CD4-positive, alpha-beta T cell treated with Interleukin-15 for 4 hours (primary cell): ENCODE measurements around the gene DEPDC1B.
"Not testable (repeated sequence)": the region's sequence is repeated elsewhere in the genome, so short reads cannot be mapped to it uniquely, and the experiment has no call there.

Experiments used
- DNase-seq: peaks from one replicate; pipeline ENCODE4 v3.0.0-alpha.2; 2020; ENCODE audit warnings: low spot score

The DEPDC1B gene

GRCh38 chr5:60648175-60648574 lies 51.8 kb downstream of the DEPDC1B start:
- no peak for DNase-seq

DNA sequence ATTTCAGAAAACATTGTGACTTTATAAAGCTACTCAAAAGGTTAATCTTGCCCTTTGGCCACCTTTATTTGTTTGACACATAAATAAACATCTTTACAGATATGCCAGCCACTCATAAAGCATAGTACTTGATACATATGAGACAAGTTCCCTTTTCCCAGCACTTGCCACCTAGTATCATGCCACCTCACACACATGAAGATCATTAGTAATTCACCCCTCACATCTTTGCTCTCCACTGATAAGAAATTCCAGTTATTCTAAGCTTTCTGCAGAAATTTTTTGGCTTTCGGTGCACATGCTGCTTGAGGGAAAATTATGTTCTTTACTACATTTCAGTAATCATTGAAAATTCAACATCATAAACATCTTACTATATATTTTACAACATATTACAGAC lies 59.1 kb downstream of the DEPDC1B start:
- no peak for DNase-seq

GRCh38 chr5:60639544-60639943 lies 60.4 kb downstream of the DEPDC1B start:
- DNase-seq = no peak

GRCh38 chr5:60638300-60638699 lies 61.7 kb downstream of the DEPDC1B start:
- no peak for DNase-seq

DNA sequence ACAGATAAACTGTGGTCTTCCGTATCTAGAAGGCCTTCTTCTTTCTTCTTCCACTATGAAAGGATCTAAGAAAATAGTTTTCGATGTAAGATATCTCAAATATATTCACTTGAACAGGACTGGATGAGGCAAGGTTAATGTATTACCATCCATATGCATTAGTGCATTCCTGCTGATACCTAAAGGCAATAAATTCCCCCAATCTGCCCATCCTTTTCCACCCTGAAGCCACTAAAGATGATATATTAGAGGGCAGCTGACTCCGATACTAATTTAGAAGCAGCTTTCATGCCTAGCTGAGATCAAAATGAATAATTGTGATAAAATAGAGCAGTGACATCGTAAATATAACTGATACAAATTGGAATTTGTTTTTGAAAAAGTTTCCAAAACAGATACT lies 63.3 kb downstream of the DEPDC1B start:
- DNase-seq = no peak

DNA sequence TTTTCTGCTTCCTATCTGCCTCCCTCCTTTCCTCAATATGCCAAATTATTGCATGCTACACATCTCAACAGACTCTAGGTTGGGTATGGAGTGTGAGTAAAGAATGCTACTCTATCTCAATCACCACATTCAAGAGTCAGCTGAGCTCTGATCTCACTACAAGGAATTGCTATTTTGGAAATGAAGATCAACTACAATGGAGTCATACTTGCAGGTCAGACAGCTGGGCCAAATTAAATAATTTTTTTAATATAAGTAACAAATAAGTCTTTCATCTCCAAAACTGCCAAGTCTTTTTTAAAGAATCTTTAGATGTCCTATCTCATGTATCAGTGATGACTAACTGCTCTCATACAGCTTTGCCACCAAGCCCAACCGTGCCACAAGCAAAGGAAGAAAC lies 64.0 kb downstream of the DEPDC1B start:
- no peak for DNase-seq

DNA sequence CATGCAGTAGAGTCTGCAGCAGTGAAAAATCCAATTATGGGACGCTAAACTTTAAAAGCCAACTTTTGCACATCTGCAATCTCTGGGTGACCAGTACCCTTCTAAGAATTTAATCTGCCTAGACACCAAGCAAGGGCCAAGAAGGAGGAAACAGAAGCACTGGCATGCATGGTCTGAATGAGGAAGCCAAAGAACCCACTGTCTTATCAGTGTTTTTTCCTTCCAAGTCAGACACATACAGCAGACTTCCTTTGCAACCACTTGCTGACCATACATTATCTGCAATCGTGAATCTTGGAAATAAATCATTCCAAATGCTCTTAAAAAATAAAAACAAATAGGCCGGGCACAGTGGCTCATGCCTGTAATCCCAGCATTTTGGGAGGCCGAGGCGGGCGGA lies 65.9 kb downstream of the DEPDC1B start:
- DNase-seq = no peak

DNA sequence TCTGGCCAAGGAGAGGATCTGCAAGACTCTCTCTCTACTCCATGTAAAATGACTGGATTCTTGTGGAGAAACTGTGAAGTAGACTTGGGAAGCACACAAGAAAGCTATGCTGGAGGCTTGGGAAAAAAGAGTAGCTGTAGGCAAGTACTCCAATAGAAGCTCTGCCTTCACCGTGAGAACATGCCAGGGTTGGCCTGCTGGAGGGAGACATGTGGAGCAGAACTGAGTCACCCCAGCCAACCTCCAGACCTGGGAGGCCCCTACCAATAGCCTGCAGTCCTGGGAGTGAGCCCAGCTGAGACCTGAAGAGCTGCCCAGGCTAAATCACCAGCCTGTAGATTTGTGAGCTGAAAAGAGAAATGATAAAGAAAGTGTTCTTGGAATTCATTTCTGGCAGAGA lies 66.6 kb downstream of the DEPDC1B start:
- DNase-seq = no peak

DNA sequence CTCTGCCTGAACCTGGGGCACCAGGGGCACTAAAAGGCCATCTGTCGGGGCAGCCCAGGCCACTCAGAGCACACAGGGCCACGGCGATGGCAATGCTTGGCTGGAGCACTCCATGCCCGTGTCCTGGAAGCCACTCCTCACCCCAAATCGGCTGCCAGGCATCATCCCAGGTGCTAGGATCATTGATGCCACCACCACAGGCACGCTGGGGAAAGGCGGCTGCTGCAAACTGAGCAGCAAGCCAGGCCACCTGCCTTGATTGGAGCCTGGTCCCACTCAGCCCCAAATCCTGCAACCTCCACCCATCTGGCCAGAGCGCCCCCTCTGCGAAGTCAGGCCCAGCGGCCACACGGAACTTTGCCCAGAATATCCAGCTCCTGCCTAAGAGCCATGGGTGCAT lies 67.8 kb downstream of the DEPDC1B start:
- no peak for DNase-seq

DNA sequence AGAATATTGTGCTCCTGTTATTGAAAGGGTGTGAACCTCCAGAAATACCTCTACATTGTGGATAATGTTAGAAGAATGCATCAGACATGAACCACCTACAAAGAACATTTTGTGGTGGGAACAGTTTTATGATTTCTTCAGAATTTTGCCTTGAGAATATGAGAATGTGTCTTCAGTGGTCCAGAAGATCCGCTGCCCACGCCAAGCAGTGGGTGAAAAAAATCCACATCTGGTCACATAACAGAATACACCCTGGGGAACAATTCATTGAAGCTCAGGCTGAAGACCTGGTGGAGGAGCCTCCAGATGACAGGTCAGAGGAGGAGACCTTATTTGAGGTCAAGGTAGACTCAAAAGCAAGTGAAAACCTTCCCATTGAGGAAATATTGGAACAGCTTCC lies 69.1 kb downstream of the DEPDC1B start:
- DNase-seq = no peak

- DNase-seq = no peak
Observed at GRCh38 chr5:60630179-60630578, 69.8 kb downstream of the DEPDC1B start.

- DNase-seq = not testable (repeated sequence)
Observed at GRCh38 chr5:60624875-60625274, 75.1 kb downstream of the DEPDC1B start.

GRCh38 chr5:60620752-60621151 lies 79.2 kb downstream of the DEPDC1B start:
- DNase-seq = not testable (repeated sequence)

- DNase-seq = no peak
Observed at GRCh38 chr5:60613826-60614225, 86.1 kb downstream of the DEPDC1B start.

DNA sequence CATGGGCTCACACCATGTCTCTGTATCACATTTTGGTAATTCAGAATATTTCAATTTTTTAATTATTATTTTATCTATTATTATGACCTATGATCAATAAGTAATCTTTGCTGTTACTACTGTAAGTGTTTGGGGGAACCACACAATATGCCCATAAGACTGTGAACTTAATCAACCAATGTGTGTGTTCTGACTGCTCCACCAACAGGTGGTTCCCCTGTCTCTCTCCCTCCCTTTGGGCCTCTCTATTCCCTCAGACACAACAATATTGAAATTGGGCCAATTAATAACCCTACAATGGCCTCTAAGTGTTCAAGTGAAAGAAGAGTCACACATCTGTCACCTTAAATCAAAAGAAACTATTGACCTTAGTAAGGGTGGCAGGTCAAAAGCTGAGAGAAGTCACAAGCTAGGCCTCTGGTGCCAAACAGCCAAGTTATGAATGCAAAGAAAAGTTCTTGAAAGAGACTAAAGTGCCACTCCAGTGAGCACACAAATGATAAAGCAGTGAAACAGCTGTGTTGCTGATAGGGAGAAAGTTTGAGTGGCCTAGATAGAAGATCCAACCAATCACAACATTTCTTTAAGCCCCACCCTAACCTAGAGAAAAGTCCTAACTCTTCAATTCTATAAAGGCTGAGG lies 88.7 kb downstream of the DEPDC1B start:
- no peak for DNase-seq

DNA sequence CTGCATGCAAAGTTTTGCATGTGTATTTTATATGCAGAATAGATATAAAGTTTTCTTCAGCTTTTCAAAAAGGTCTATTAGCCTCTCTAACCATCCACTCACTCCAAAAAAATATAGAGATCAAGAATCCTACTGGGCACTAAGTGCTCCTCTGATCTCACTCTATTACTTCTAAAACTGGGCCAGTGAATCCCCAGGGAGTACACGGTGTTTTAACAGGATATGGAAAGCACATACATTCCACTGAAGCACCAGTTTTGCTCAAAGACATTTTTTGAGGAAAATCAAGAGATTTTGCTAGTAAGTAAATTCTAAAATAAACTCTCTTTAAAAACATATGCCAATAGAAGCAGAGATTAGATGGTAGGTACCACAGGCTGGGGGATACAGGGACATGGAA lies 95.2 kb downstream of the DEPDC1B start:
- no peak for DNase-seq

DNA sequence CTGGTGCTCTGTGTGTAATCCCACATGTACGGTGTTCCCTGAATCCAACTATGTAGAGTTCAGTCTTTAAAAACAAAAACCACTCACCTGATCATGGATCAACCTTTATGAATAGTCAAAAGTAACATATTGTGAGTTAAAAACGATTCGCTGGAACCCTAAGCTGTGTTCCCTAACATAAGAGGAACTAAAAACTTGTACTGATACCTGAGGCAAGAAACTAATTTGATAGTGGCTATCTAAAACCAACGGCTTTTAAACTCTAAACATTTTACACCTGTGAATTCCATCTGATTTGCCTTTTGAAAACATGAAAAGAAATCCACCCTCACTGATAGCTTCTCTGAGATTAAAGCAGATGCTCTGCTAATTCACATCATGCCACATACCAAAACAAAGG lies 101.5 kb downstream of the DEPDC1B start:
- no peak for DNase-seq

DNA sequence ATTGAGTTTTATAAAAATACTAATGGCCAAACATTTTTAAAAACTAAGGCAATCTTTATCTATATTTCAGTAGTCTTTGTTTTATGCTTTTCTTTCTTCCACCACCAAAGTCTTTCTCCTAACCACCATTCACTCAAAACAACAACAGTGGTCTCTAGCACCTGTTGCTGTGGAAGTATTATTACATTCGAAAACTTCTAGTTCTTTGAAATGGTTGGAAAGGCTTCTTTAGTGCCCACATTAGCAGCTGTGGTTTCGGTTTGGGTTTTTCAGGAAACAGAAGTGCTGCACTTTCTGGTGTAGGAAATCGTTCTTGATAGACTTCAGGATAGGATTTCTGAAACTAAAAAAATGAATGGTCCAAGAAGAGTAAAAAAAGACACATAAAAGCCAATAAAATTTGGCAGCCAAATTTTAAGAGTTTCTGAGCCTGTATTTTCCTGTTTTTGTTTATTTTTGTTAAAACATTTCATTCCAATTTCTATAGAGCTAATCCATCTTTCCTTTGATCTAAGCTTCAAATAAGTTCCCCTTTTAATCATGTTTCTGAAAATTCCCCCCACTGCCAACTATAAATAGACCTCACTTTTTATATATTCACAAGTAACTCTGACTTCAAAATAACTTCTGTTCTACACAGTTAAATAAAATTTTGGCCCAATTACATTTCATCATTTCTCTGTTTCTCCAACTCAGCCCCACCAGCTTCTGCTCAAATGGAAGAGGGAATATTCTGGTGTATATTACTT lies 102.2 kb downstream of the DEPDC1B start:
- DNase-seq = no peak

GRCh38 chr5:60594715-60595477 lies 105.1 kb downstream of the DEPDC1B start:
- DNase-seq = no peak

GRCh38 chr5:60590172-60590571 lies 109.8 kb downstream of the DEPDC1B start:
- DNase-seq = no peak

DNA sequence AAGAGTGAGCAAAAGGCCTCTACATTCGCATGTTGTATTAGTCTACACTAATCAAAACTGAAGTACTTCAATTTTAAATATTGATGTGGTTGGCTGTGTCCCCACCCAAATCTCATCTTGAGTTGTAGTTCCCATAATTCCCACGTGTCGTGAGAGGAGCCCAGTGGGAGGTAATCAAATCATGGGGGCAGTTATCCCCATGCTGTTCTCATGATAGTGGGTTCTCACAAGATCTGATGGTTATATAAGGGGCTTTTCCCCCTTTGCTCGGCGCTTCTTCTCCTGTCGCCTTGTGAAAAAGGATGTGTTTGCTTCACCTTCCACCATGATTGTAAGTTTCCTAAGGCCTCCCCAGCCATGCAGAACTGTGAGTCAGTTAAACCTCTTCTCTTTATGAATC lies 112.7 kb downstream of the DEPDC1B start:
- not testable (repeated sequence) for DNase-seq

- DNase-seq = no peak
Observed at GRCh38 chr5:60586307-60586901, 113.6 kb downstream of the DEPDC1B start.

DNA sequence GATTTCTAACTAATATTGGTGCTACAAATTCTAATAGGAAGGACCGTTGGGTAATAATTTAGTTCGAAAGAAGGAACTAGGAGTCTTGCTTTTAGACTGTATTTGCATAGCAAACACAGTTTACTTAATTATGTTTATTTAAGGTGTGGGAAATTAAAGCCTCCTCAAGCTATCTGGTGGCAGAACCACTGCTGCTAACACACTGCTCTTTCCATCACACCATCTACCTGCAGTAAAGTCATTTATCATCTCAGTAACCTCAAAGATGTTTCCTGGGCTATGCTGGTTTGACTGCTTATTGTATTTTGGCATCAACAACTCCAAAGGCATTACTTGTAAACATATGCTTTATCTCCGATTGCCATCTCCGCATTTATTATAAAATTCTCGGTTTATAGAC lies 114.3 kb downstream of the DEPDC1B start:
- no peak for DNase-seq
